Central memory CD8-positive, alpha-beta T cell (primary cell): Measurements from ENCODE around the gene MRPS2.

Experiments used
- ATAC-seq: fragments of 150-1000 bp; cut with Tn5 transposase; replicated peaks from 2 replicates; pipeline ENCODE4 v1.10.0; 2022; ENCODE audit warnings: mild to moderate bottlenecking, moderate FRiP score, moderate number of reproducible peaks; ENCODE audit not compliant: poor library complexity, severe bottlenecking; ENCODE audit errors: extremely low read depth
- DNase-seq, 2 donors: peaks; one replicate each; pipeline ENCODE4 v3.0.0; 2021; ENCODE audit warnings: low spot score in 2 of 2
- H3K27ac Mint-ChIP-seq: one replicate; pipeline ENCODE4 v1.8.0; 2022; ENCODE audit warnings: low read depth, mild to moderate bottlenecking, moderate library complexity, mixed read lengths
- H3K27me3 Mint-ChIP-seq: one replicate; pipeline ENCODE4 v1.8.0; 2022; ENCODE audit warnings: mixed read lengths
- H3K36me3 Mint-ChIP-seq: one replicate; pipeline ENCODE4 v1.8.0; 2022; ENCODE audit warnings: mild to moderate bottlenecking, moderate library complexity, mixed read lengths; ENCODE audit not compliant: insufficient read depth
- H3K4me1 Mint-ChIP-seq: one replicate; pipeline ENCODE4 v1.8.0; 2022; ENCODE audit warnings: mixed read lengths
- H3K4me3 Mint-ChIP-seq: one replicate; pipeline ENCODE4 v1.8.0; 2022; ENCODE audit warnings: mild to moderate bottlenecking, moderate library complexity, mixed read lengths
- H3K9me3 Mint-ChIP-seq: one replicate; pipeline ENCODE4 v1.8.0; 2022; ENCODE audit warnings: mixed read lengths

The MRPS2 gene

DNA sequence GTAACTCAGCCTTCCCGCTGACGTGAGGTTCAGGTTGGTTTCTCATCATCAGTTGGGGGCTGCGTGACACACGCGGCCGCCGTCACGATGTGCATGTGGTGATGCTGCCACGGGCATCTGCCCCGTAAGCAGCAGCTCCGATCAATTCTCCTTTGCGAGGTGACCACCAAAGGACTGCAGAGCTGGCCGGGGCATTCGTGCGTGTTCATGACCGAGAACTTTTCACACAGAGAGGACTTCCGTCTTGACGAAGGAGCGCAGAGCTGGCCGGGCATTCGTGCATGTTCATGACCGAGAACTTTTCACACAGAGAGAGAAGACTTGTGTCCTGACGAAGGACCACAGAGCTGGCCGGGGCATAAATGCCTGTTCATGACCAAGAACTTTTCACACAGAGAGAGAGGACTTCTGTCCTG, 16.9 kb downstream of the MRPS2 start:
- no peak for ATAC-seq
- Mint-ChIP-seq H3K9me3 (no peaks in the 10 kb centered on the region), H3K36me3 (peaks cover 2% of the 10 kb centered on the region), H3K27ac (no peak overlapping the region), H3K4me1 (no peaks in the 10 kb centered on the region), H3K27me3 (peaks cover 18% of the 10 kb centered on the region), H3K4me3 (no peak overlapping the region)
- no peak for DNase-seq

- no peak for ATAC-seq
- H3K27ac Mint-ChIP-seq = no peak overlapping the region
These were observed 18.9 kb downstream of the MRPS2 start for GRCh38 chr9:135519179-135519971.

GRCh38 chr9:135520916-135521607, 20.6 kb downstream of the MRPS2 start, which contains the start of gene LCN1:
LCN1 (plus strand) TSS chr9:135521440; CDS start chr9:135521498, 58 bp downstream.
- Mint-ChIP-seq H3K27ac (no peak within 1 kb of the TSS), H3K27me3 (peaks cover 18% of the 10 kb centered on the region), H3K9me3 (no peaks in the 10 kb centered on the region), H3K36me3 (peaks cover 2% of the 10 kb centered on the region), H3K4me3 (no peak within 1 kb of the TSS), H3K4me1 (no peaks in the 10 kb centered on the region)
- ATAC-seq (no peak), DNase-seq (no peak)

More at GRCh38 chr9:135519179-135519971, 18.9 kb downstream of the MRPS2 start:
- Mint-ChIP-seq H3K9me3 (no peaks in the 10 kb centered on the region), H3K27me3 (peaks cover 18% of the 10 kb centered on the region), H3K4me1 (no peaks in the 10 kb centered on the region), H3K36me3 (peaks cover 2% of the 10 kb centered on the region), H3K4me3 (no peak overlapping the region)
- DNase-seq = no peak

DNA sequence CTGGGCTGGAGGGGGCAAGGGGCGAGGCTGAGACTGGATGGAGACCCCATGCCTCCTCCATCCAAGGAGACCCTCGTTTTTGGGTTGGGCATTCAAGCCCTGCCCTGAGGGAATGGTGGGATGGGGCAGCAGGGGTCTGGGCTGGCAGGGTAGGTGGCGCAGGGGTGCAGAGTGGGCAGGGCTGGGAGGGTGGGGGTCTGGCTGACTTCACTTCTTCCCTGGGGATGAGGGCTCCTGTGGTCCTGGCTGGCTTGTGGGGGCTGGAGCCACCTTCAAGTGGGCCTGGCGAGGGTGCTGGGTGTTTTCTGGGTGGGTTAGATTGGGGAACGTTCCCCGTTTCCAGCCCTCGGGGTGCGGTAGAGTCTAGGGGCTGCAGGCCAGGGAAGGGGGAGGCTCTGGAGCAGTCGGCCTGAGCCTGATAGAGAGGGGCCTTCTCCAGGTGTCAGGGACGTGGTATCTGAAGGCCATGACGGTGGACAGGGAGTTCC, 21.2 kb downstream of the MRPS2 start:
- Mint-ChIP-seq H3K4me3 (no peak overlapping the region), H3K36me3 (peaks cover 2% of the 10 kb centered on the region), H3K27me3 (peaks cover 18% of the 10 kb centered on the region), H3K27ac (no peak overlapping the region), H3K4me1 (no peaks in the 10 kb centered on the region), H3K9me3 (no peaks in the 10 kb centered on the region)
- ATAC-seq (no peak), DNase-seq (no peak)

GRCh38 chr9:135522137-135522877, 21.8 kb downstream of the MRPS2 start:
- Mint-ChIP-seq H3K27ac (no peak overlapping the region), H3K4me1 (no peaks in the 10 kb centered on the region), H3K9me3 (no peaks in the 10 kb centered on the region), H3K4me3 (no peak overlapping the region), H3K27me3 (peaks cover 14% of the 10 kb centered on the region), H3K36me3 (peaks cover 2% of the 10 kb centered on the region)
- DNase-seq (no peak), ATAC-seq (no peak)

DNA sequence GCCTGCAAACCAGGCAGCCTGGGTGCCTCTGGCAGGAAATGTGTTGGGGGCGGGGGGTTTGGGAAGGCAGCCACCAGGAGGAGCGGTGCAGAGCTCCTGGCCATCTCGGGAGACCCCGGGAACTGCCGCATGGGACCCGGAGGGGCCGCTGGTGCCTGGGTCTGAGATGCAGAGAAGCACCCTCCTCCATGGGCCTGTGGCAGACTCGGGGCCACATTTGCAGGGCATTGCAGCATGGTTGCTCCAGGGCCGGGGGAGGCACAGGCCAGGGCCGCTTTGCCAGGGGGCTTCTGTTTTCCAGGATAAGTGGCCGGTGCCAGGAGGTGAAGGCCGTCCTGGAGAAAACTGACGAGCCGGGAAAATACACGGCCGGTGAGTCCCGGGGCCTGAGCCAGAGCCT, 22.4 kb downstream of the MRPS2 start:
- DNase-seq = no peak
- Mint-ChIP-seq H3K4me1 (no peaks in the 10 kb centered on the region), H3K36me3 (peaks cover 2% of the 10 kb centered on the region), H3K9me3 (no peaks in the 10 kb centered on the region), H3K27ac (no peak overlapping the region), H3K4me3 (no peak overlapping the region), H3K27me3 (peaks cover 8% of the 10 kb centered on the region)
- ATAC-seq = no peak

GRCh38 chr9:135523521-135524129, 23.1 kb downstream of the MRPS2 start:
- Mint-ChIP-seq H3K4me1 (no peaks in the 10 kb centered on the region), H3K9me3 (no peaks in the 10 kb centered on the region), H3K36me3 (peaks cover 2% of the 10 kb centered on the region), H3K27me3 (peaks cover 8% of the 10 kb centered on the region), H3K4me3 (no peak overlapping the region), H3K27ac (no peak overlapping the region)
- DNase-seq (no peak), ATAC-seq (no peak)

- H3K36me3 Mint-ChIP-seq = peaks cover 2% of the 10 kb centered on the region
- ATAC-seq (no peak), DNase-seq (no peak)
- H3K27me3 Mint-ChIP-seq = peaks cover 8% of the 10 kb centered on the region
- H3K9me3 Mint-ChIP-seq = no peaks in the 10 kb centered on the region
- no peak overlapping the region for H3K27ac Mint-ChIP-seq
- H3K4me3 Mint-ChIP-seq = no peak overlapping the region
- peaks cover 4% of the 10 kb centered on the region for H3K4me1 Mint-ChIP-seq
These were observed 23.8 kb downstream of the MRPS2 start for GRCh38 chr9:135524130-135524861.

DNA sequence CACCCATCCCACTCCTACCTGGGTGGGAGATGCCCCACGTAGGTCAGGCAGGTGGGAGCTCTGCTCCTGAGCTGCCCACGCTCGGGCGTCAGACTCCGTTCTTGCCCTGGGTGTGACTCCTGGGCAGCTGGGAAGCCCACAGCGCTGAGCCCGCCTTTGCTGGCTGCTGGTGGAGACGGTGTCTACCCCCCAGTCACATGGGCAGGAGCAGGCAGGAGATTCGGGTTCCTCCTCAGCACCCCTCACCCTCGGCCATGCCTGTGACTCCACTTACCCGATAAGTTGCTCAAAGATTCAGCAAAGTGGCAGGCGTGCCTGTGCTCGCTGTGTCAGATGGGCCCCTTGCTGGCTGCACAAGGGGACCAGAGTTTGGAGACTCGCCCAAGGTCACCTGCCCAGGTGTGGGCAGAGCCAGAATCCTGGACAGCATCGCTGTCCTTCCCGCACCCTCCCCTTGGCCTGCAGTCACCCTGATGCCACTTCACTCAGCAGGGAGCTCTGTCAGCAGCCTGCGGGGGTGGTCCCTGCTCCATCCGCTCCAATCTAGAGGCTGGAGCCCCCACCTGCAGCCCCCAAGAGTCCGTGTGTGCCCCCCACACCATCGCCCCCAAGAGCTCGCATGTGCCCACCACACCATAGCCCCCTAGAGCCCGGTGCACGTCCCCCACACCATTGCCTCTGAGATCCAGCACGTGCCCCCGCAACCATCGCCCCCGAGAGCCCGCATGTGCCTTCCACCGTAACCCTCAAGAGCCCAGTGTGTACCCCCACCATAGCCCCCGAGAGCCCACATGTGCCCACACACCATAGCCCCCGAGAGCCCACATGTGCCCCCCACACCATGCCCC, 25.0 kb downstream of the MRPS2 start:
- Mint-ChIP-seq H3K4me1 (peaks cover 6% of the 10 kb centered on the region), H3K9me3 (no peaks in the 10 kb centered on the region), H3K4me3 (no peak overlapping the region), H3K27ac (no peak overlapping the region), H3K36me3 (peaks cover 2% of the 10 kb centered on the region), H3K27me3 (peaks cover 10% of the 10 kb centered on the region)
- DNase-seq = no peak
- no peak for ATAC-seq

- H3K4me1 Mint-ChIP-seq = peaks cover 6% of the 10 kb centered on the region
These were observed 25.7 kb downstream of the MRPS2 start for GRCh38 chr9:135526089-135526729.

More at GRCh38 chr9:135526089-135526729, 25.7 kb downstream of the MRPS2 start:
- DNase-seq (no peak), ATAC-seq (no peak)
- peaks cover 14% of the 10 kb centered on the region for H3K27me3 Mint-ChIP-seq
- H3K27ac Mint-ChIP-seq = no peak overlapping the region
- H3K4me3 Mint-ChIP-seq = no peak overlapping the region
- H3K9me3 Mint-ChIP-seq = no peaks in the 10 kb centered on the region
- no peaks in the 10 kb centered on the region for H3K36me3 Mint-ChIP-seq
